GM23338 (cell line): ENCODE results near the gene GPHA2. TPM values are rescaled to one million over a fixed set of nuclear protein-coding genes. Genes with fewer than 3 reads are reported as not detected.

Experiments used
- ATAC-seq: fragments of 200-7000 bp; cut with Tn5 transposase; 3 replicates; pipeline ENCODE4 v1.9.1; 2020
- DNase-seq: peaks from one replicate; pipeline ENCODE4 v3.0.0-alpha.2; 2015; ENCODE audit warnings: low spot score
- H2AFZ ChIP-seq: fragments of 200-600 bp; sonication (generic); 2 replicates; pipeline ENCODE4 v1.8.0; 2016; ENCODE audit warnings: antibody characterized with exemption, mild to moderate bottlenecking, moderate library complexity
- H3F3A ChIP-seq: fragments of 200-600 bp; sonication (generic); replicated peaks from 2 replicates; pipeline ENCODE4 v1.8.0; 2017; ENCODE audit warnings: antibody characterized with exemption, mixed run types, low read depth
- H3K27ac ChIP-seq: fragments of 200-600 bp; sonication (generic); 2 replicates; pipeline ENCODE4 v1.6.1; 2016; ENCODE audit warnings: low read depth
- H3K27me3 ChIP-seq: fragments of 200-600 bp; sonication (generic); 2 replicates; pipeline ENCODE4 v1.8.0; 2016; ENCODE audit warnings: mild to moderate bottlenecking, mixed run types, moderate library complexity; ENCODE audit not compliant: insufficient read depth
- H3K36me3 ChIP-seq: fragments of 200-600 bp; sonication (generic); 2 replicates; pipeline ENCODE4 v1.8.0; 2016; ENCODE audit warnings: mild to moderate bottlenecking; ENCODE audit not compliant: insufficient read depth
- H3K4me1 ChIP-seq: fragments of 200-600 bp; sonication (generic); 2 replicates; pipeline ENCODE4 v1.8.0; 2016; ENCODE audit warnings: mild to moderate bottlenecking, moderate library complexity; ENCODE audit not compliant: insufficient read depth
- H3K4me2 ChIP-seq: fragments of 200-600 bp; sonication (generic); 2 replicates; pipeline ENCODE4 v1.7.1; 2017; ENCODE audit warnings: mixed run types
- H3K4me3 ChIP-seq: fragments of 200-600 bp; sonication (generic); 2 replicates; pipeline ENCODE4 v1.6.1; 2016; ENCODE audit warnings: mixed run types
- H3K79me2 ChIP-seq: fragments of 200-600 bp; sonication (generic); replicated peaks from 2 replicates; pipeline ENCODE4 v1.8.0; 2017; ENCODE audit warnings: mild to moderate bottlenecking; ENCODE audit not compliant: insufficient read depth
- H3K9me2 ChIP-seq: fragments of 200-600 bp; sonication (generic); 2 replicates; pipeline ENCODE4 v1.8.0; 2017; ENCODE audit not compliant: insufficient read depth
- H4K20me1 ChIP-seq: fragments of 200-600 bp; sonication (generic); replicated peaks from 2 replicates; pipeline ENCODE4 v1.8.0; 2017; ENCODE audit warnings: mild to moderate bottlenecking; ENCODE audit not compliant: insufficient read depth
- H3K27ac Mint-ChIP-seq: 2 replicates; pipeline ENCODE4 v1.8.0; 2020; ENCODE audit warnings: inconsistent platforms, mild to moderate bottlenecking, moderate library complexity, mixed read lengths
- H3K27me3 Mint-ChIP-seq: 3 replicates; pipeline ENCODE4 v1.8.0; 2022; ENCODE audit warnings: low read depth, mild to moderate bottlenecking, moderate library complexity, mixed read lengths, inconsistent platforms; ENCODE audit not compliant: insufficient read depth, poor library complexity
- H3K36me3 Mint-ChIP-seq: 3 replicates; pipeline ENCODE4 v1.8.0; 2021; ENCODE audit warnings: low read depth, mild to moderate bottlenecking, inconsistent platforms, moderate library complexity, mixed read lengths
- H3K4me1 Mint-ChIP-seq: 3 replicates; pipeline ENCODE4 v1.8.0; 2020; ENCODE audit warnings: mild to moderate bottlenecking, inconsistent platforms, mixed read lengths
- H3K4me3 Mint-ChIP-seq: 3 replicates; pipeline ENCODE4 v1.8.0; 2021; ENCODE audit warnings: moderate library complexity, mild to moderate bottlenecking, inconsistent platforms, mixed read lengths
- H3K9me3 Mint-ChIP-seq: 3 replicates; pipeline ENCODE4 v1.8.0; 2020; ENCODE audit warnings: moderate library complexity, mild to moderate bottlenecking, inconsistent platforms, mixed read lengths
- CREB1 ChIP-seq: fragments of 250-450 bp; sonication (Bioruptor Pico); IDR thresholded peaks from 2 replicates; pipeline ENCODE4 v1.5.0; 2020; ENCODE audit warnings: low read depth, mild to moderate bottlenecking, moderate library complexity
- ETS1 ChIP-seq: IDR thresholded peaks from 2 replicates; pipeline ENCODE4 v1.6.1; 2016; ENCODE audit warnings: antibody characterized with exemption
- EZH2 ChIP-seq: fragments of 200-600 bp; sonication (generic); IDR thresholded peaks from one replicate; pipeline ENCODE4 v1.8.0; 2017; ENCODE audit warnings: antibody characterized with exemption, mild to moderate bottlenecking, low read depth; ENCODE audit not compliant: unreplicated experiment
- EZH2phosphoT487 ChIP-seq: fragments of 200-600 bp; sonication (generic); IDR thresholded peaks from one replicate; pipeline ENCODE4 v1.8.1; 2018; ENCODE audit warnings: antibody characterized with exemption; ENCODE audit not compliant: unreplicated experiment
- JUNB ChIP-seq: IDR thresholded peaks from one replicate; pipeline ENCODE4 v1.6.1; 2016; ENCODE audit warnings: antibody characterized with exemption; ENCODE audit not compliant: unreplicated experiment
- POLR2AphosphoS5 ChIP-seq: IDR thresholded peaks from 2 replicates; pipeline ENCODE4 v1.6.1; 2016; ENCODE audit warnings: antibody characterized with exemption, low read depth
- REST ChIP-seq: IDR thresholded peaks from one replicate; pipeline ENCODE4 v1.6.1; 2018; ENCODE audit warnings: antibody characterized with exemption; ENCODE audit not compliant: unreplicated experiment
- ZNF114 ChIP-seq: fragments of 250-450 bp; sonication (Bioruptor Pico); IDR thresholded peaks from 2 replicates; pipeline ENCODE4 v1.5.0; 2020; ENCODE audit warnings: mild to moderate bottlenecking, moderate library complexity
- ZNF331 ChIP-seq: fragments of 250-450 bp; sonication (Bioruptor Pico); IDR thresholded peaks from 2 replicates; pipeline ENCODE4 v1.5.0; 2020; ENCODE audit warnings: low read depth, mild to moderate bottlenecking, moderate library complexity
- polyA plus RNA-seq: library from polyadenylated mRNA; unstranded; fragments of >200 nt; fragmentation: Nextera tagmentation; extraction: Ambion mirVana; gene quantifications from 2 replicates; pipeline ENCODE4 v1.2.1, GENCODE V29; 2016
- total RNA-seq: library from RNA; depleted of rRNA; stranded (reverse); fragments of >200 nt; shearing (Covaris generic); gene quantifications from 2 replicates; pipeline ENCODE4 v1.2.3, GENCODE V29; 2014
- TF ChIP-seq, protein P1 (sequence below), 2 experiments: fragments of 200-600 bp in 1 of 2; sonication (generic) in 1 of 2; conservative IDR thresholded peaks; 2 replicates each; pipeline versions ENCODE4 v1.5.1 to v1.6.1; 2016 to 2017; ENCODE audit warnings: antibody characterized with exemption in 2 of 2, low read depth in 2 of 2, mild to moderate bottlenecking in 2 of 2, moderate library complexity in 1 of 2

GPHA2 gene
- total and polyA plus RNA-seq, 2 experiments from 2014 or later: 0.83 to 1.8 TPM

DNA sequence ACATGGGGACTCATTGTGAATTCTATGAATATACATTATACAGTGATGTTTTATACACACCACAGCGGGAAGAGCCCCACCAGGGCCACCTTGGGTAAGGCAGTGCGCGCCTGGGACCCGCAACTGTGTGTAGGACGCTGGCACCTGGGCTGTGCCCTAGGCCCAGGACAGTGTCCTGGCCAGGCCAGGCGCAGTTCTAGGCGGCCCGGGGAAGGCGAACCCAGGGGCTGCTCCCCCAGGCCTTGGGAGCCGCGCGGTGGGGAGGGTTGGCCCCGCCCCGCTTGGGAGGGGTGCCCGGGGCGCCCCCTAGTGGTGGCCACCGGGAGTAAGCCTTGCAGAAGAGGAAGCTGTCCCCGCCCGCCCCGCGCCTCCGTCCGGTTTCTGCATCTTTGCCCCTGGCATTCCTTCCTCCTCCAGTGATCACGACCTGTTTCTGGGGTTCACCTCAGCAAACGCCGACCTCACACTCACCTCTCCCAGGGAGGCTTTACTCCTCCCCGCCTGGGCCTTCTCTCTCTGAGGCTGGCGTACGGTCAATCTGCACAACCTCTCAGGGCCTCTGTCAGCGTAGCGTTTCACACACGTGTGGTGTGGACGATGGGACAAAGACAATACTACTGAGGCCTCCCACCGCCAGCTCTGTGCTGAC, 47.8 kb downstream of the GPHA2 start:
- peaks cover 5% of the 10 kb centered on the region for H3K27me3 Mint-ChIP-seq
- H3K4me3 Mint-ChIP-seq: peak overlapping the region; percentile 65
- Histone ChIP-seq H3K27me3 (no peaks in the 10 kb centered on the region), H3K9me2 (no peaks in the 10 kb centered on the region), H3K27ac (peak overlapping the region; percentile 20; the same call in 1 of the 2 replicates), H4K20me1 (no peaks in the 10 kb centered on the region), H3K79me2 (no peaks in the 10 kb centered on the region), H3K4me1 (peaks cover 16% of the 10 kb centered on the region; the same call in 1 of the 2 replicates), H3K4me3 (peak overlapping the region; percentile 46), H3F3A (0 out of 2 replicates have a peak, but pooled peaks cover 2% of the 10 kb centered on the region), H3K36me3 (no peaks in the 10 kb centered on the region), H2AFZ (peak overlapping the region; percentile 99), H3K4me2 (peak overlapping the region; percentile 91)
- H3K4me1 Mint-ChIP-seq: peaks cover 15% of the 10 kb centered on the region
- TF ChIP-seq POLR2AphosphoS5: 0 out of 2 replicates have a peak, but pooled peaks have one; percentile 29
- TF ChIP-seq, protein P1, sequence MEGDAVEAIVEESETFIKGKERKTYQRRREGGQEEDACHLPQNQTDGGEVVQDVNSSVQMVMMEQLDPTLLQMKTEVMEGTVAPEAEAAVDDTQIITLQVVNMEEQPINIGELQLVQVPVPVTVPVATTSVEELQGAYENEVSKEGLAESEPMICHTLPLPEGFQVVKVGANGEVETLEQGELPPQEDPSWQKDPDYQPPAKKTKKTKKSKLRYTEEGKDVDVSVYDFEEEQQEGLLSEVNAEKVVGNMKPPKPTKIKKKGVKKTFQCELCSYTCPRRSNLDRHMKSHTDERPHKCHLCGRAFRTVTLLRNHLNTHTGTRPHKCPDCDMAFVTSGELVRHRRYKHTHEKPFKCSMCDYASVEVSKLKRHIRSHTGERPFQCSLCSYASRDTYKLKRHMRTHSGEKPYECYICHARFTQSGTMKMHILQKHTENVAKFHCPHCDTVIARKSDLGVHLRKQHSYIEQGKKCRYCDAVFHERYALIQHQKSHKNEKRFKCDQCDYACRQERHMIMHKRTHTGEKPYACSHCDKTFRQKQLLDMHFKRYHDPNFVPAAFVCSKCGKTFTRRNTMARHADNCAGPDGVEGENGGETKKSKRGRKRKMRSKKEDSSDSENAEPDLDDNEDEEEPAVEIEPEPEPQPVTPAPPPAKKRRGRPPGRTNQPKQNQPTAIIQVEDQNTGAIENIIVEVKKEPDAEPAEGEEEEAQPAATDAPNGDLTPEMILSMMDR (conservative IDR thresholded peaks at IDR 0.05; ENCODE audit: low read depth in 2 of 2): peak; percentile 83 to 84
- TF ChIP-seq ETS1: no peak
- DNase-seq: peak; percentile 91
- H3K27ac Mint-ChIP-seq: peak overlapping the region; percentile 80; the same call in 1 of the 2 replicates
- peak; percentile 89 for ATAC-seq
- H3K36me3 Mint-ChIP-seq: no peaks in the 10 kb centered on the region; the same call in 2 of the 3 replicates
- H3K9me3 Mint-ChIP-seq: no peaks in the 10 kb centered on the region

DNA sequence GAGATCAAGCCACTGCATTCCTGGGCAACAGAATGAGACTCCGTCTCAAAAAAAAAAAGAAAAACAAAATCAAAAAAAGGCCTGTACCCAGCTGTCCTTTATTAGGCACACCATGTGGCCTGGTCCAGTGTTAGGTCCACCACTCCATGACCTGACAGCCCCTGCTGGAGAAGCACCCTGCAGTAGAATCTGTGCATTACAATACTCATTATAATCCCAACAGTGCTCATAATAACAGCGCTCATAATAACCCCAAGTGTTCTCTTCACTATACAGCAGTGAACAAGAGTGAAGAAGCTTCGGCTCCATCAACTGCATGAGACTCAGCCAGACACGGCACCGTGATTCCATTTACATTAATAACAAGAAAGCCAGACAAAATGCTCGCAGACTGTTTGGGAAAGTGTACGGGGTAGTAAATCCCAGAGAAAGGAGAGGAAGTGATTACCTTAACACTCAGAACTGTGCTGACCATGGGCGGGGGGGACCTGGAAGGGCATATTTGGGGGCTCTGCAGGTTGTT, 48.4 kb downstream of the GPHA2 start:
- no peaks in the 10 kb centered on the region for H3K9me2 ChIP-seq
- Mint-ChIP-seq H3K4me1 (peaks cover 15% of the 10 kb centered on the region), H3K27ac (no peak overlapping the region), H3K9me3 (no peaks in the 10 kb centered on the region), H3K27me3 (peaks cover 5% of the 10 kb centered on the region), H3K4me3 (peak overlapping the region; percentile 15; the same call in 1 of the 3 replicates), H3K36me3 (no peaks in the 10 kb centered on the region; the same call in 2 of the 3 replicates)
- 0 out of 2 replicates have a peak, but pooled peaks cover 2% of the 10 kb centered on the region for H3F3A ChIP-seq
- ATAC-seq (peak; percentile 2; the same call in 2 of the 3 replicates), DNase-seq (no peak)
- peak overlapping the region; percentile 64 for H3K4me2 ChIP-seq
- H4K20me1 ChIP-seq: no peaks in the 10 kb centered on the region
- no peaks in the 10 kb centered on the region for H3K79me2 ChIP-seq
- H3K27me3 ChIP-seq: no peaks in the 10 kb centered on the region
- H3K27ac ChIP-seq: no peak overlapping the region
- no peaks in the 10 kb centered on the region for H3K36me3 ChIP-seq
- H3K4me3 ChIP-seq: peak overlapping the region; percentile 42; the same call in 1 of the 2 replicates
- H2AFZ ChIP-seq: peak overlapping the region; percentile 99
- peaks cover 16% of the 10 kb centered on the region; the same call in 1 of the 2 replicates for H3K4me1 ChIP-seq
- TF ChIP-seq POLR2AphosphoS5: no peak
- TF ChIP-seq REST: no peak
- no peak for TF ChIP-seq ETS1
- TF ChIP-seq ZNF114 (CRISPR knock-in tag): no peak
- no peak for TF ChIP-seq ZNF331 (CRISPR knock-in tag)
- TF ChIP-seq, protein P1 (conservative IDR thresholded peaks at IDR 0.05; ENCODE audit: low read depth in 2 of 2): no peak
- TF ChIP-seq EZH2: no peak
- TF ChIP-seq EZH2phosphoT487: no peak
- no peak for TF ChIP-seq JUNB
- no peak for TF ChIP-seq CREB1
